Tibial artery (tissue), 4 donors: ENCODE results near the gene SGO2.

Experiments used
- DNase-seq, 2 donors: peaks; one replicate each; pipeline ENCODE4 v3.0.0-alpha.2; 2019
- H3K27ac ChIP-seq, 2 donors: fragments of 200-600 bp; sonication (generic) in 1 of 2; 1 replicate in 1 of 2; 2 replicates in 1 of 2; pipeline ENCODE4 v1.5.1; 2018 to 2019; ENCODE audit warnings: mild to moderate bottlenecking in 1 of 2
- H3K27me3 ChIP-seq, 2 donors: fragments of 200-600 bp; sonication (generic) in 1 of 2; one replicate each; pipeline versions ENCODE4 v1.5.1 to v1.6.0; 2016 to 2019
- H3K36me3 ChIP-seq, 3 donors: fragments of 200-600 bp; sonication (generic) in 2 of 3; one replicate each; pipeline ENCODE4 v1.5.1; 2016 to 2019; ENCODE audit warnings: mild to moderate bottlenecking in 2 of 3
- H3K4me1 ChIP-seq, 4 donors: fragments of 200-600 bp; sonication (generic) in 2 of 4; 1 replicate in 3 of 4; 2 replicates in 1 of 4; pipeline ENCODE4 v1.5.1; 2016 to 2019
- H3K4me3 ChIP-seq, 2 donors: fragments of 200-600 bp; sonication (generic) in 1 of 2; 1 replicate in 1 of 2; 2 replicates in 1 of 2; pipeline ENCODE4 v1.5.1; 2018 to 2019; ENCODE audit warnings: mild to moderate bottlenecking in 2 of 2
- H3K9me3 ChIP-seq, 3 donors: fragments of 200-600 bp; sonication (generic) in 1 of 3; one replicate each; pipeline ENCODE4 v1.5.1; 2016 to 2019
- CTCF ChIP-seq, 2 experiments: fragments of 200-600 bp in 1 of 2; fragments of 450-650 bp in 1 of 2; IDR thresholded peaks; one replicate each; pipeline ENCODE4 v1.5.1; 2017 to 2019; ENCODE audit warnings: antibody characterized with exemption in 2 of 2, mild to moderate bottlenecking in 1 of 2, moderate library complexity in 1 of 2
- intact Hi-C: fragments of 100-400 bp; cut with DNase I; formaldehyde crosslinking; loops from one replicate; pipeline ENCODE4 v1.15.0; 2023; ENCODE audit warnings: low total_unique reads

Gene SGO2

GRCh38 chr2:200613692-200614091, 87.7 kb downstream of the SGO2 start:
- intact Hi-C loops, result no loop called here

GRCh38 chr2:200614249-200614648, 88.2 kb downstream of the SGO2 start:
- no peaks in the 10 kb centered on the region for H3K4me1 ChIP-seq
- no peak overlapping the region for H3K4me3 ChIP-seq
- DNase-seq, result no peak
- H3K27me3 ChIP-seq, result no peaks in the 10 kb centered on the region
- peaks cover 0 to 15% (median 0%) of the 10 kb centered on the region in 3 donors for H3K36me3 ChIP-seq
- no peak overlapping the region for H3K27ac ChIP-seq
- intact Hi-C loops, result no loop called here
- TF ChIP-seq CTCF (IDR thresholded peaks at IDR 0.05), result no peak
- H3K9me3 ChIP-seq, result no peaks in the 10 kb centered on the region

More at GRCh38 chr2:200613692-200614091, 87.7 kb downstream of the SGO2 start:
- Histone ChIP-seq H3K27me3 (no peaks in the 10 kb centered on the region), H3K4me1 (no peaks in the 10 kb centered on the region), H3K36me3 (peaks cover 0 to 15% (median 0%) of the 10 kb centered on the region in 3 donors), H3K4me3 (no peak overlapping the region), H3K27ac (no peak overlapping the region), H3K9me3 (no peaks in the 10 kb centered on the region)
- no peak for TF ChIP-seq CTCF (IDR thresholded peaks at IDR 0.05)
- no peak for DNase-seq

GRCh38 chr2:200615247-200615646, 89.2 kb downstream of the SGO2 start:
- intact Hi-C loops, result no loop called here
- peaks cover 0 to 15% (median 0%) of the 10 kb centered on the region in 3 donors for H3K36me3 ChIP-seq
- DNase-seq, result no peak

GRCh38 chr2:200616193-200616592, 90.2 kb downstream of the SGO2 start:
- H3K27ac ChIP-seq, result no peak overlapping the region
- H3K4me3 ChIP-seq, result no peak overlapping the region
- intact Hi-C loops, result no loop called here
- H3K36me3 ChIP-seq, result peaks cover 0 to 15% (median 0%) of the 10 kb centered on the region in 3 donors
- H3K4me1 ChIP-seq, result no peaks in the 10 kb centered on the region
- H3K27me3 ChIP-seq, result no peaks in the 10 kb centered on the region
- no peak for DNase-seq
- TF ChIP-seq CTCF (IDR thresholded peaks at IDR 0.05), result no peak
- no peaks in the 10 kb centered on the region for H3K9me3 ChIP-seq

More at GRCh38 chr2:200615247-200615646, 89.2 kb downstream of the SGO2 start:
- no peaks in the 10 kb centered on the region for H3K9me3 ChIP-seq
- H3K4me1 ChIP-seq, result no peaks in the 10 kb centered on the region
- H3K27ac ChIP-seq, result no peak overlapping the region
- no peaks in the 10 kb centered on the region for H3K27me3 ChIP-seq
- no peak for TF ChIP-seq CTCF (IDR thresholded peaks at IDR 0.05)
- no peak overlapping the region for H3K4me3 ChIP-seq

- no peaks in the 10 kb centered on the region for H3K27me3 ChIP-seq
- no peak for TF ChIP-seq CTCF (IDR thresholded peaks at IDR 0.05)
- intact Hi-C loops, result no loop called here
- H3K36me3 ChIP-seq, result peaks cover 0 to 15% (median 0%) of the 10 kb centered on the region in 3 donors
- no peaks in the 10 kb centered on the region for H3K9me3 ChIP-seq
- H3K4me1 ChIP-seq, result no peaks in the 10 kb centered on the region
- H3K4me3 ChIP-seq, result no peak overlapping the region
- DNase-seq, result no peak
- H3K27ac ChIP-seq, result no peak overlapping the region
Observed at GRCh38 chr2:200616656-200617055, 90.6 kb downstream of the SGO2 start.
